OCI-LY3 (cell line): ENCODE results near the gene IFNB1.

ENCODE experiments used
- H2AFZ ChIP-seq: fragments of 200-600, 300-600 bp; shearing (Covaris generic); 2 replicates; pipeline ENCODE4 v1.6.0; 2014; ENCODE audit warnings: antibody characterized with exemption, low read depth, low read length
- H3K27ac ChIP-seq: fragments of 200-600, 300-600 bp; sonication (generic); 2 replicates; pipeline ENCODE4 v1.5.1; 2014; ENCODE audit warnings: mild to moderate bottlenecking, low read length, moderate library complexity, mixed read lengths
- H3K27me3 ChIP-seq: fragments of 200-600, 300-600 bp; sonication (generic); 2 replicates; pipeline ENCODE4 v1.6.1; 2014; ENCODE audit warnings: low read depth, low read length, mixed read lengths
- H3K36me3 ChIP-seq: fragments of 200-600, 300-600 bp; sonication (generic); replicated peaks from 2 replicates; pipeline ENCODE3; 2014; ENCODE audit warnings: low read depth, low read length, mixed read lengths
- H3K4me1 ChIP-seq: fragments of 300-600, 200-600 bp; sonication (generic); 2 replicates; pipeline ENCODE4 v1.6.1; 2014; ENCODE audit warnings: low read length, mixed read lengths
- H3K4me2 ChIP-seq: fragments of 200-600, 300-600 bp; sonication (generic); 2 replicates; pipeline ENCODE4 v1.6.1; 2014; ENCODE audit warnings: low read length, mixed read lengths
- H3K4me3 ChIP-seq: fragments of 300-600, 200-600 bp; sonication (generic); 2 replicates; pipeline ENCODE4 v1.5.1; 2014; ENCODE audit warnings: antibody characterized with exemption, mild to moderate bottlenecking, low read length, moderate library complexity
- H3K79me2 ChIP-seq: fragments of 300-600, 200-600 bp; shearing (Covaris generic); 2 replicates; pipeline ENCODE4 v1.6.1; 2014; ENCODE audit warnings: mild to moderate bottlenecking, low read length, mixed read lengths
- H3K9ac ChIP-seq: fragments of 300-600, 200-600 bp; shearing (Covaris generic); 2 replicates; pipeline ENCODE4 v1.6.0; 2014; ENCODE audit warnings: mild to moderate bottlenecking, low read length, moderate library complexity
- H3K9me3 ChIP-seq: fragments of 200-600, 300-600 bp; shearing (Covaris generic); 2 replicates; pipeline ENCODE4 v1.6.1; 2014; ENCODE audit warnings: low read length, mixed read lengths; ENCODE audit not compliant: insufficient read depth
- H4K20me1 ChIP-seq: fragments of 200-600, 300-600 bp; sonication (generic); 2 replicates; pipeline ENCODE4 v1.6.1; 2016; ENCODE audit warnings: low read length, mixed read lengths; ENCODE audit not compliant: insufficient read depth
- EZH2phosphoT487 ChIP-seq: fragments of 200-600 bp; shearing (Covaris generic); IDR thresholded peaks from 2 replicates; pipeline ENCODE4 v1.6.1; 2018; ENCODE audit warnings: antibody characterized with exemption, mixed run types, low read depth
- TF ChIP-seq, protein P1 (sequence below): fragments of 200-600, 300-600 bp; sonication (generic); IDR thresholded peaks from 2 replicates; pipeline ENCODE4 v1.5.1; 2014; ENCODE audit warnings: antibody characterized with exemption, low read length, low read depth

The IFNB1 gene

DNA sequence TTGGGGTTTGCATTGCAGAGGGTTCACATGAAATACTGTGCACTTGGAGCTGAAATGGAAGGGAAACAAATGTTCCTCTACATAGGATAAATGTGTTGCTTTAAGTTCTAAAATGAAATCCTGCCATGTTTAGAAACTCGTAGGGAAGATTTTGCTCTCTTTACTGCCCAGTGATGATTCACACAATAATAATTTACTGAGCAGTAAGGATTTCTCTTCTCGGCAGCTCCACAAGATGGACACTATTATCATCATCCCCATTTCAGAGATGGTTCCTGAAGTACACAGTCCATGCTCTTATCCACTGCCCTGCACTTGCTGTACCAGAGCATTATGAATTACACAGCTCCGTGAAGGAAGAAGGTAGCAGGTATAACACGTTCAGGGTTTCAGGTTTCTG lies 50.4 kb downstream of the IFNB1 start:
- Histone ChIP-seq H3K36me3 (peaks cover 2% of the 10 kb centered on the region), H3K4me3 (no peak overlapping the region), H3K9me3 (no peaks in the 10 kb centered on the region), H3K79me2 (no peaks in the 10 kb centered on the region), H3K9ac (no peak overlapping the region), H3K4me2 (no peak overlapping the region), H3K4me1 (peaks cover 23% of the 10 kb centered on the region), H4K20me1 (no peaks in the 10 kb centered on the region), H3K27me3 (no peaks in the 10 kb centered on the region), H2AFZ (no peak overlapping the region), H3K27ac (no peak overlapping the region)
- TF ChIP-seq, protein P1, sequence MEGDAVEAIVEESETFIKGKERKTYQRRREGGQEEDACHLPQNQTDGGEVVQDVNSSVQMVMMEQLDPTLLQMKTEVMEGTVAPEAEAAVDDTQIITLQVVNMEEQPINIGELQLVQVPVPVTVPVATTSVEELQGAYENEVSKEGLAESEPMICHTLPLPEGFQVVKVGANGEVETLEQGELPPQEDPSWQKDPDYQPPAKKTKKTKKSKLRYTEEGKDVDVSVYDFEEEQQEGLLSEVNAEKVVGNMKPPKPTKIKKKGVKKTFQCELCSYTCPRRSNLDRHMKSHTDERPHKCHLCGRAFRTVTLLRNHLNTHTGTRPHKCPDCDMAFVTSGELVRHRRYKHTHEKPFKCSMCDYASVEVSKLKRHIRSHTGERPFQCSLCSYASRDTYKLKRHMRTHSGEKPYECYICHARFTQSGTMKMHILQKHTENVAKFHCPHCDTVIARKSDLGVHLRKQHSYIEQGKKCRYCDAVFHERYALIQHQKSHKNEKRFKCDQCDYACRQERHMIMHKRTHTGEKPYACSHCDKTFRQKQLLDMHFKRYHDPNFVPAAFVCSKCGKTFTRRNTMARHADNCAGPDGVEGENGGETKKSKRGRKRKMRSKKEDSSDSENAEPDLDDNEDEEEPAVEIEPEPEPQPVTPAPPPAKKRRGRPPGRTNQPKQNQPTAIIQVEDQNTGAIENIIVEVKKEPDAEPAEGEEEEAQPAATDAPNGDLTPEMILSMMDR = no peak
- TF ChIP-seq EZH2phosphoT487 = no peak
